CD14-positive monocyte (primary cell): ENCODE measurements around the gene KRT72. TPM values are rescaled to one million over a fixed set of nuclear protein-coding genes. Genes with fewer than 3 reads are reported as not detected.

Experiments used
- DNase-seq, 3 donors: peaks; one replicate each; pipeline ENCODE4 v3.0.0-alpha.2; 2011 to 2022
- H2AFZ ChIP-seq: 2 replicates; pipeline ENCODE4 v1.6.0; 2012; ENCODE audit warnings: mild to moderate bottlenecking, low read depth, low read length, inconsistent platforms; ENCODE audit not compliant: insufficient read depth, poor library complexity, severe bottlenecking
- H3K27ac ChIP-seq, 2 donors: 1 replicate in 1 of 2; 2 replicates in 1 of 2; pipeline ENCODE4 v1.5.1; 2012 to 2013; ENCODE audit warnings: low read length in 2 of 2, control low read depth in 1 of 2, inconsistent platforms in 1 of 2, low read depth in 1 of 2, mild to moderate bottlenecking in 1 of 2
- H3K27me3 ChIP-seq, 2 donors: one replicate each; pipeline versions ENCODE4 v1.6.0 to v1.6.1; 2011 to 2013; ENCODE audit warnings: low read length in 2 of 2; ENCODE audit not compliant: control insufficient read depth in 2 of 2, insufficient read depth in 2 of 2
- H3K36me3 ChIP-seq, 2 donors: replicated peaks in 1 of 2; 1 replicate in 1 of 2; 2 replicates in 1 of 2; pipeline versions ENCODE4 v1.5.1 to v1.6.1; 2012 to 2013; ENCODE audit warnings: low read length in 2 of 2, control low read depth in 1 of 2, inconsistent platforms in 1 of 2, mild to moderate bottlenecking in 1 of 2; ENCODE audit not compliant: insufficient read depth in 2 of 2, control insufficient read depth in 1 of 2
- H3K4me1 ChIP-seq, 2 donors: 1 replicate in 1 of 2; 2 replicates in 1 of 2; pipeline versions ENCODE4 v1.5.1 to v1.6.1; 2012 to 2013; ENCODE audit warnings: low read length in 2 of 2, control low read depth in 1 of 2, inconsistent platforms in 1 of 2, mild to moderate bottlenecking in 1 of 2, moderate library complexity in 1 of 2; ENCODE audit not compliant: insufficient read depth in 2 of 2, control insufficient read depth in 1 of 2
- H3K4me2 ChIP-seq: replicated peaks from 2 replicates; pipeline ENCODE3; 2012; ENCODE audit warnings: low read length, moderate library complexity, mild to moderate bottlenecking; ENCODE audit not compliant: poor library complexity, severe bottlenecking; ENCODE audit errors: extremely low read depth
- H3K4me3 ChIP-seq, 3 experiments: fragments of 200-600 bp in 1 of 3; sonication (generic) in 1 of 3; replicated peaks in 1 of 3; 1 replicate in 2 of 3; 2 replicates in 1 of 3; pipeline ENCODE4 v1.5.1; 2011 to 2013; ENCODE audit warnings: low read length in 3 of 3, mild to moderate bottlenecking in 3 of 3, control low read depth in 2 of 3, low read depth in 2 of 3, inconsistent platforms in 1 of 3, moderate library complexity in 1 of 3
- H3K79me2 ChIP-seq: 2 replicates; pipeline ENCODE4 v1.6.0; 2012; ENCODE audit warnings: mild to moderate bottlenecking, control low read depth, inconsistent platforms, low read length, moderate library complexity; ENCODE audit not compliant: insufficient read depth
- H3K9ac ChIP-seq: 2 replicates; pipeline ENCODE4 v1.6.0; 2017; ENCODE audit warnings: low read length, mild to moderate bottlenecking; ENCODE audit not compliant: insufficient read depth, poor library complexity, severe bottlenecking
- H3K9me3 ChIP-seq, 2 donors: replicated peaks in 1 of 2; 1 replicate in 1 of 2; 2 replicates in 1 of 2; pipeline versions ENCODE4 v1.5.1 to v1.6.1; 2012 to 2013; ENCODE audit warnings: low read length in 2 of 2, control low read depth in 1 of 2; ENCODE audit not compliant: control insufficient read depth in 1 of 2, insufficient read depth in 1 of 2
- H4K20me1 ChIP-seq: 2 replicates; pipeline ENCODE4 v1.6.0; 2012; ENCODE audit warnings: mild to moderate bottlenecking, low read length, control low read depth, moderate library complexity; ENCODE audit not compliant: insufficient read depth
- H3K27ac Mint-ChIP-seq, 7 donors: one replicate each; pipeline ENCODE4 v1.8.0; 2020; ENCODE audit warnings: mild to moderate bottlenecking in 7 of 7, mixed read lengths in 7 of 7, moderate library complexity in 6 of 7, inconsistent platforms in 2 of 7
- H3K27me3 Mint-ChIP-seq, 3 donors: one replicate each; pipeline ENCODE4 v1.8.0; 2021 to 2022; ENCODE audit warnings: low read depth in 3 of 3, mild to moderate bottlenecking in 3 of 3, mixed read lengths in 3 of 3, moderate library complexity in 3 of 3, inconsistent platforms in 1 of 3
- H3K36me3 Mint-ChIP-seq, 2 donors: one replicate each; pipeline ENCODE4 v1.8.0; 2020; ENCODE audit warnings: mixed read lengths in 2 of 2, inconsistent platforms in 1 of 2, mild to moderate bottlenecking in 1 of 2
- H3K4me1 Mint-ChIP-seq: one replicate; pipeline ENCODE4 v1.8.0; 2020; ENCODE audit warnings: mild to moderate bottlenecking, mixed read lengths
- H3K4me3 Mint-ChIP-seq, 2 donors: one replicate each; pipeline ENCODE4 v1.8.0; 2020; ENCODE audit warnings: mild to moderate bottlenecking in 2 of 2, mixed read lengths in 2 of 2, moderate library complexity in 1 of 2
- H3K9me3 Mint-ChIP-seq, 7 donors: one replicate each; pipeline ENCODE4 v1.8.0; 2020 to 2022; ENCODE audit warnings: mixed read lengths in 7 of 7, mild to moderate bottlenecking in 6 of 7, moderate library complexity in 6 of 7, inconsistent platforms in 2 of 7
- CTCF ChIP-seq: fragments of 200-600 bp; IDR thresholded peaks from one replicate; pipeline ENCODE4 v1.8.0; 2022; ENCODE audit warnings: antibody characterized with exemption, mild to moderate bottlenecking
- WGBS: methylation state at CpG from one replicate; pipeline ENCODE4 v1.1.5; 2013; ENCODE audit warnings: missing lambda C conversion rate; ENCODE audit not compliant: insufficient coverage; 5-methylcytosine and 5-hydroxymethylcytosine counted together
- intact Hi-C, 2 donors: fragments of 100-400 bp; cut with micrococcal nuclease; formaldehyde crosslinking; loops; one replicate each; pipeline versions ENCODE4 v1.15.0 to v1.15.1; 2023
- polyA plus RNA-seq, 3 donors: library from polyadenylated mRNA; depleted of rRNA in 1 of 3; unstranded in 2 of 3; stranded (reverse) in 1 of 3; fragments of 300-500 nt in 2 of 3; fragments of >200 nt in 1 of 3; fragmentation: Illumina TruSeq in 2 of 3; gene quantifications; 1 replicate in 2 of 3; 2 replicates in 1 of 3; pipeline ENCODE4 v1.2.3, GENCODE V29; 2012 to 2021

KRT72 gene
- polyA plus RNA-seq, 3 donors = not detected

GRCh38 chr12:52649066-52649465 is 47.8 kb upstream of the KRT72 start:
- Histone ChIP-seq H3K9ac (no peak overlapping the region), H3K27me3 (no peaks in the 10 kb centered on the region), H3K9me3 (no peaks in the 10 kb centered on the region), H4K20me1 (no peaks in the 10 kb centered on the region), H3K4me2 (no peak overlapping the region), H3K4me3 (no peak overlapping the region), H3K4me1 (no peaks in the 10 kb centered on the region), H3K27ac (no peak overlapping the region), H3K79me2 (no peaks in the 10 kb centered on the region), H2AFZ (no peak overlapping the region), H3K36me3 (no peaks in the 10 kb centered on the region)
- 91% methylated on average over 5 of the region's 6 CpGs for WGBS
- Mint-ChIP-seq H3K9me3 (peaks cover 0 to 8% (median 3%) of the 10 kb centered on the region in 7 donors), H3K27me3 (peaks cover 0 to 3% (median 2%) of the 10 kb centered on the region in 3 donors), H3K4me3 (no peak overlapping the region), H3K27ac (no peak overlapping the region), H3K36me3 (no peaks in the 10 kb centered on the region), H3K4me1 (peaks cover 10% of the 10 kb centered on the region)
- DNase-seq = no peak
- intact Hi-C loops = no loop called here
- TF ChIP-seq CTCF = no peak

GRCh38 chr12:52648012-52648550 is 46.8 kb upstream of the KRT72 start:
- intact Hi-C loops = no loop called here
- H3K4me2 ChIP-seq = no peak overlapping the region
- H3K4me1 ChIP-seq = no peaks in the 10 kb centered on the region
- H3K79me2 ChIP-seq = no peaks in the 10 kb centered on the region
- no peak for DNase-seq
- Mint-ChIP-seq H3K4me1 (peaks cover 10% of the 10 kb centered on the region), H3K36me3 (no peaks in the 10 kb centered on the region), H3K4me3 (no peak overlapping the region), H3K9me3 (peaks cover 0 to 8% (median 3%) of the 10 kb centered on the region in 7 donors), H3K27me3 (peaks cover 0 to 3% (median 2%) of the 10 kb centered on the region in 3 donors), H3K27ac (no peak overlapping the region)
- no peaks in the 10 kb centered on the region for H4K20me1 ChIP-seq
- H3K9me3 ChIP-seq = no peaks in the 10 kb centered on the region
- TF ChIP-seq CTCF = no peak
- no peak overlapping the region for H3K4me3 ChIP-seq
- H3K36me3 ChIP-seq = no peaks in the 10 kb centered on the region
- no peak overlapping the region for H3K27ac ChIP-seq
- no peaks in the 10 kb centered on the region for H3K27me3 ChIP-seq
- WGBS = no CpG with 5 or more reads among the region's 8 CpGs
- no peak overlapping the region for H3K9ac ChIP-seq
- H2AFZ ChIP-seq = no peak overlapping the region
